ENCODE results near the gene AMT.
"Not testable (repeated sequence)": the region's sequence is repeated elsewhere in the genome, so short reads cannot be mapped to it uniquely, and the experiment has no call there.

The AMT gene

GRCh38 chr3:49403891-49404290 is 18.4 kb downstream of the AMT start:
- no peak overlapping the region for H3K4me3 ChIP-seq (ENCODE audit: low read depth, low read length)
- TF ChIP-seq MYC (IDR thresholded peaks at IDR 0.05; ENCODE audit: low read depth, low read length) = no peak
- DNase-seq (ENCODE audit: low read depth) = no peak

- no peak overlapping the region for H3K4me3 ChIP-seq (ENCODE audit: low read depth, low read length)
- DNase-seq (ENCODE audit: low read depth) = no peak
- TF ChIP-seq CTCF (IDR thresholded peaks at IDR 0.05; ENCODE audit: low read depth, low read length) = no peak
- TF ChIP-seq POLR2A (IDR thresholded peaks at IDR 0.05; ENCODE audit: extremely low read depth, insufficient read length) = no peak
- TF ChIP-seq MYC (IDR thresholded peaks at IDR 0.05; ENCODE audit: low read depth, low read length) = no peak
- TF ChIP-seq MAX (IDR thresholded peaks at IDR 0.05; ENCODE audit: low read depth, low read length) = no peak
Observed at GRCh38 chr3:49401766-49402165, 20.5 kb downstream of the AMT start.

- DNase-seq (ENCODE audit: low read depth) = peak; percentile 42
- H3K4me3 ChIP-seq (ENCODE audit: low read depth, low read length) = no peak overlapping the region
- TF ChIP-seq MAX (IDR thresholded peaks at IDR 0.05; ENCODE audit: low read depth, low read length) (no peak), POLR2A (IDR thresholded peaks at IDR 0.05; ENCODE audit: extremely low read depth, insufficient read length) (no peak), MYC (IDR thresholded peaks at IDR 0.05; ENCODE audit: low read depth, low read length) (no peak), CTCF (IDR thresholded peaks at IDR 0.05; ENCODE audit: low read depth, low read length) (no peak)
Observed at GRCh38 chr3:49399461-49399860, 22.8 kb downstream of the AMT start.

GRCh38 chr3:49397470-49397869 is 24.8 kb downstream of the AMT start:
- DNase-seq (ENCODE audit: low read depth) = peak; percentile 55
- no peak overlapping the region for H3K4me3 ChIP-seq (ENCODE audit: low read depth, low read length)
- TF ChIP-seq CTCF (IDR thresholded peaks at IDR 0.05; ENCODE audit: low read depth, low read length) (no peak), POLR2A (IDR thresholded peaks at IDR 0.05; ENCODE audit: extremely low read depth, insufficient read length) (no peak), MYC (IDR thresholded peaks at IDR 0.05; ENCODE audit: low read depth, low read length) (no peak), MAX (IDR thresholded peaks at IDR 0.05; ENCODE audit: low read depth, low read length) (peak; percentile 68)

GRCh38 chr3:49391310-49391709 is 31.0 kb downstream of the AMT start:
- H3K4me3 ChIP-seq (ENCODE audit: low read depth, low read length); DNase-seq (ENCODE audit: low read depth): not testable (repeated sequence)

GRCh38 chr3:49389297-49389696 is 33.0 kb downstream of the AMT start:
- no peak overlapping the region for H3K4me3 ChIP-seq (ENCODE audit: low read depth, low read length)
- no peak for DNase-seq (ENCODE audit: low read depth)
- TF ChIP-seq MAX (IDR thresholded peaks at IDR 0.05; ENCODE audit: low read depth, low read length) (no peak), POLR2A (IDR thresholded peaks at IDR 0.05; ENCODE audit: extremely low read depth, insufficient read length) (no peak), CTCF (IDR thresholded peaks at IDR 0.05; ENCODE audit: low read depth, low read length) (no peak), MYC (IDR thresholded peaks at IDR 0.05; ENCODE audit: low read depth, low read length) (no peak)

GRCh38 chr3:49388289-49388820 is 33.9 kb downstream of the AMT start:
- H3K4me3 ChIP-seq (ENCODE audit: low read depth, low read length) = no peak overlapping the region
- no peak for DNase-seq (ENCODE audit: low read depth)
- TF ChIP-seq POLR2A (IDR thresholded peaks at IDR 0.05; ENCODE audit: extremely low read depth, insufficient read length) = no peak
- TF ChIP-seq MYC (IDR thresholded peaks at IDR 0.05; ENCODE audit: low read depth, low read length) = no peak
- no peak for TF ChIP-seq CTCF (IDR thresholded peaks at IDR 0.05; ENCODE audit: low read depth, low read length)
- TF ChIP-seq MAX (IDR thresholded peaks at IDR 0.05; ENCODE audit: low read depth, low read length) = no peak
